ENCODE results near the gene NOP53. TPM values are rescaled to one million over a fixed set of nuclear protein-coding genes. Genes with fewer than 3 reads are reported as not detected.
"Not testable (repeated sequence)": the region's sequence is repeated elsewhere in the genome, so short reads cannot be mapped to it uniquely, and the experiment has no call there.

NOP53 gene
- total RNA-seq, 1 donor from 2014 or later = 121 TPM

- peak; percentile 97 for FAIRE-seq
- TF ChIP-seq, protein P1, sequence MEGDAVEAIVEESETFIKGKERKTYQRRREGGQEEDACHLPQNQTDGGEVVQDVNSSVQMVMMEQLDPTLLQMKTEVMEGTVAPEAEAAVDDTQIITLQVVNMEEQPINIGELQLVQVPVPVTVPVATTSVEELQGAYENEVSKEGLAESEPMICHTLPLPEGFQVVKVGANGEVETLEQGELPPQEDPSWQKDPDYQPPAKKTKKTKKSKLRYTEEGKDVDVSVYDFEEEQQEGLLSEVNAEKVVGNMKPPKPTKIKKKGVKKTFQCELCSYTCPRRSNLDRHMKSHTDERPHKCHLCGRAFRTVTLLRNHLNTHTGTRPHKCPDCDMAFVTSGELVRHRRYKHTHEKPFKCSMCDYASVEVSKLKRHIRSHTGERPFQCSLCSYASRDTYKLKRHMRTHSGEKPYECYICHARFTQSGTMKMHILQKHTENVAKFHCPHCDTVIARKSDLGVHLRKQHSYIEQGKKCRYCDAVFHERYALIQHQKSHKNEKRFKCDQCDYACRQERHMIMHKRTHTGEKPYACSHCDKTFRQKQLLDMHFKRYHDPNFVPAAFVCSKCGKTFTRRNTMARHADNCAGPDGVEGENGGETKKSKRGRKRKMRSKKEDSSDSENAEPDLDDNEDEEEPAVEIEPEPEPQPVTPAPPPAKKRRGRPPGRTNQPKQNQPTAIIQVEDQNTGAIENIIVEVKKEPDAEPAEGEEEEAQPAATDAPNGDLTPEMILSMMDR (IDR thresholded peaks at IDR 0.05; ENCODE audit: insufficient read depth, low read length, severe bottlenecking) = no peak
These were observed 55.9 kb downstream of the NOP53 start for GRCh38 chr19:47801270-47801669.

DNA sequence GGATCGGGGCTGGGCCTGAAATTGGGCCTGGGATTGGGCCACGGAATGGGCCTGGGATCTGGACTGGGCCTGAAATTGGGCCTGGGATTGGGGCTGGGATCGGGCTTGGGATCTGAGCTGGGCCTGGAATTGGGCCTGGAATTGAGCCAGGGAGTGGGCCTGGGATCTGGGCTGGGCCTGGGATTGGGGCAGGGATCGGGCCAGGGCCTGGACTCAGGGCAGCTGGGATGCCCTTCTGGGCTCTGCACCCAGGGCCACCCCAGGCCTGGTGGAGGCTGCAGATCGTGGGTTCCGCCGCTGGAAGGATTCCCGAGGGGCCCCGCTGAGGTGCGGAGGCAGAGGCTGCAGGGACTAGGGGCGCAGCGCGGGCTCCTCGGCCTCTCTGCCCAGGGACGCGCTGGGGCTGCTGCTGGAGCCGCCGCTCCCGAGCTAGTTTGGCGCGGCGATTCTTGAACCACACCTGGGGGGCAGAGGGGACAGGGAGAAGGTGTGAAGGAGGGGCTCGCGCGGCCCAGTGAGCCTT is 57.2 kb downstream of the NOP53 start:
- DNase-seq (ENCODE audit: low read depth) = no peak
- FAIRE-seq = no peak

More at GRCh38 chr19:47801270-47801669, 55.9 kb downstream of the NOP53 start:
- DNase-seq (ENCODE audit: low read depth) = no peak
- no peaks in the 10 kb centered on the region for H3K36me3 ChIP-seq (ENCODE audit: control insufficient read depth, insufficient read depth, low read length)
- H3K4me3 ChIP-seq (ENCODE audit: low read depth, low read length) = no peak overlapping the region
- H3K27me3 ChIP-seq (ENCODE audit: control insufficient read depth, insufficient read depth, low read length) = no peaks in the 10 kb centered on the region

GRCh38 chr19:47803148-47803547 is 57.8 kb downstream of the NOP53 start:
- not testable (repeated sequence) for H3K27me3 ChIP-seq (ENCODE audit: control insufficient read depth, insufficient read depth, low read length); H3K4me3 ChIP-seq (ENCODE audit: low read depth, low read length); DNase-seq (ENCODE audit: low read depth); H3K36me3 ChIP-seq (ENCODE audit: control insufficient read depth, insufficient read depth, low read length); FAIRE-seq

More for the DNA sequence above, 57.2 kb downstream of the NOP53 start:
- no peak overlapping the region for H3K4me3 ChIP-seq (ENCODE audit: low read depth, low read length)
- H3K27me3 ChIP-seq (ENCODE audit: control insufficient read depth, insufficient read depth, low read length) = no peaks in the 10 kb centered on the region
- TF ChIP-seq, protein P1 (IDR thresholded peaks at IDR 0.05; ENCODE audit: insufficient read depth, low read length, severe bottlenecking) = no peak
- H3K36me3 ChIP-seq (ENCODE audit: control insufficient read depth, insufficient read depth, low read length) = no peaks in the 10 kb centered on the region

DNA sequence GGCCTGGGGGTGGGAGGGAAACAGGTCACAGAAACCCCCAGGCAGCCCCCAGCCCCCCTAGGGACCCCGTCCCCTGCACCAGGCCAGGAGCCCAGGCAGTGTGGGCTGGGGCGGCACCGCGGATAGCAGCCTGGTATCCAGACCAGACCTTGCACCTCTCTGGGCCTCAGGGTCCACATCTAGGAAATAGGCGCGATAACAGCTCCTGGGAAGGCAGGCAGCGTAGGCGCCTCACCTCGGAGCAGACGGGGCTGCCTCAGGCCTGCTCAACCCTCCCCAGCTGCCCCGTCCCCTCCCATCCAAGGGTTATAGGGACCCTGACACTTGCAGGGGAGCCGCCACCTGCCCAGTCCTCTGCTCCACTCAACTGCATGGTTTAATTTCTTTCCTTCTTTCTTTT is 58.3 kb downstream of the NOP53 start:
- not testable (repeated sequence) for FAIRE-seq; H3K27me3 ChIP-seq (ENCODE audit: control insufficient read depth, insufficient read depth, low read length); H3K4me3 ChIP-seq (ENCODE audit: low read depth, low read length); H3K36me3 ChIP-seq (ENCODE audit: control insufficient read depth, insufficient read depth, low read length); DNase-seq (ENCODE audit: low read depth)

GRCh38 chr19:47804451-47804850 is 59.1 kb downstream of the NOP53 start, which contains the start of gene TPRX1:
Gene TPRX1 (minus strand): TSS chr19:47804551. CDS start chr19:47804539, 12 bp downstream.
- H3K27me3 ChIP-seq (ENCODE audit: control insufficient read depth, insufficient read depth, low read length); DNase-seq (ENCODE audit: low read depth); H3K4me3 ChIP-seq (ENCODE audit: low read depth, low read length); H3K36me3 ChIP-seq (ENCODE audit: control insufficient read depth, insufficient read depth, low read length): not testable (repeated sequence)
- peak; percentile 32 for FAIRE-seq

GRCh38 chr19:47805313-47805712 is 60.0 kb downstream of the NOP53 start:
- no peak for FAIRE-seq

DNA sequence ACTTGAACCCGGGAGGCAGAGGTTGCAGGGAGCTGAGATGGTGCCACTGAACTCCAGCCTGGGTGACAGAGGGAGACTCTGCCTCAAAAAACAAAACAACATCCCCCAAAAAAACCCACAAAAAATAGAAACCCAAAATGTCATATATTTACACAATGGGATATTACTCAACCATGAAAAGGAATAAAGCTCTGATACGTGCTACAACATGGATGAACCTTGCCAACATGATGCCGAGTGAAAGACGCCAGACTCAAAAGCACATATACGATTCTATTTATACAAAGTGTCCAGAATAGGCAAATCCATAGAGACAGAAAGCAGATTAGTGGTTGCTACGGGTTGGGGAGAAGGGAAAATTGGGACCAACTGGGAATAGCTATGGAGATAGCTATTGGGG is 61.1 kb downstream of the NOP53 start:
- H3K27me3 ChIP-seq (ENCODE audit: control insufficient read depth, insufficient read depth, low read length) = no peaks in the 10 kb centered on the region
- FAIRE-seq = no peak
- no peak overlapping the region for H3K4me3 ChIP-seq (ENCODE audit: low read depth, low read length)
- H3K36me3 ChIP-seq (ENCODE audit: control insufficient read depth, insufficient read depth, low read length) = no peaks in the 10 kb centered on the region
- no peak for DNase-seq (ENCODE audit: low read depth)
- TF ChIP-seq, protein P1 (IDR thresholded peaks at IDR 0.05; ENCODE audit: insufficient read depth, low read length, severe bottlenecking) = no peak

More at GRCh38 chr19:47805313-47805712, 60.0 kb downstream of the NOP53 start:
- H3K4me3 ChIP-seq (ENCODE audit: low read depth, low read length) = no peak overlapping the region
- H3K27me3 ChIP-seq (ENCODE audit: control insufficient read depth, insufficient read depth, low read length) = no peaks in the 10 kb centered on the region
- DNase-seq (ENCODE audit: low read depth) = no peak
- H3K36me3 ChIP-seq (ENCODE audit: control insufficient read depth, insufficient read depth, low read length) = no peaks in the 10 kb centered on the region
- TF ChIP-seq, protein P1 (IDR thresholded peaks at IDR 0.05; ENCODE audit: insufficient read depth, low read length, severe bottlenecking) = no peak

Other genes starting within 250 kb of the NOP53 start
- gene NAPA, start 230.5 kb upstream of the NOP53 start, total RNA-seq = 33.0 and 33.2 TPM in 2 replicates
- not detected in 2 replicates for gene ZNF541, start 172.4 kb upstream of the NOP53 start, total RNA-seq
- gene BICRA, start 136.4 kb upstream of the NOP53 start, total RNA-seq = 2.9 and 4.5 TPM in 2 replicates
- gene EHD2, start 32.1 kb upstream of the NOP53 start, total RNA-seq = 53.4 and 67.5 TPM in 2 replicates
- 149 and 175 TPM in 2 replicates for gene SELENOW, start 33.2 kb downstream of the NOP53 start, total RNA-seq
- gene TPRX1, start 59.0 kb downstream of the NOP53 start, total RNA-seq = not detected in 2 replicates
- not detected in 2 replicates for gene CRX, start 76.4 kb downstream of the NOP53 start, total RNA-seq
- not detected in 2 replicates for gene TPRX2, start 113.7 kb downstream of the NOP53 start, total RNA-seq
- gene SULT2A1, start 140.8 kb downstream of the NOP53 start, total RNA-seq = not detected in 2 replicates
- gene BSPH1, start 246.6 kb downstream of the NOP53 start, total RNA-seq = not detected in 2 replicates
- gene ELSPBP1, start 249.1 kb downstream of the NOP53 start, total RNA-seq = not detected in 2 replicates

Measured in bronchial epithelial cell (primary cell).